Nephron progenitor cell (in vitro differentiated cells): Measurements from ENCODE around the gene ETNPPL.

ENCODE experiments used
- DNase-seq: peaks from one replicate; pipeline ENCODE4 v3.0.0; 2021
- H3K27ac Mint-ChIP-seq: 2 replicates; pipeline ENCODE4 v1.8.0; 2021; ENCODE audit warnings: mild to moderate bottlenecking, moderate library complexity, mixed read lengths
- H3K27me3 Mint-ChIP-seq: 2 replicates; pipeline ENCODE4 v1.8.0; 2021; ENCODE audit warnings: mild to moderate bottlenecking, low read depth, mixed read lengths; ENCODE audit not compliant: poor library complexity
- H3K36me3 Mint-ChIP-seq: 2 replicates; pipeline ENCODE4 v1.8.0; 2021; ENCODE audit warnings: low read depth, mixed read lengths
- H3K4me1 Mint-ChIP-seq: 2 replicates; pipeline ENCODE4 v1.8.0; 2021; ENCODE audit warnings: mixed read lengths
- H3K4me3 Mint-ChIP-seq: 2 replicates; pipeline ENCODE4 v1.8.0; 2021; ENCODE audit warnings: mild to moderate bottlenecking, moderate library complexity, mixed read lengths
- H3K9me3 Mint-ChIP-seq: 2 replicates; pipeline ENCODE4 v1.8.0; 2021; ENCODE audit warnings: mild to moderate bottlenecking, moderate library complexity, mixed read lengths
- CTCF ChIP-seq: fragments of 200-600 bp; sonication (generic); IDR thresholded peaks from 2 replicates; pipeline ENCODE4 v1.5.0; 2021; ENCODE audit warnings: antibody characterized with exemption

Gene ETNPPL

GRCh38 chr4:108786351-108786750, 23.5 kb upstream of the ETNPPL start:
- Mint-ChIP-seq H3K36me3 (no peaks in the 10 kb centered on the region), H3K4me1 (no peaks in the 10 kb centered on the region), H3K27me3 (peaks cover 18% of the 10 kb centered on the region), H3K27ac (no peak overlapping the region), H3K4me3 (no peak overlapping the region), H3K9me3 (no peaks in the 10 kb centered on the region)
- no peak for TF ChIP-seq CTCF
- DNase-seq, result no peak

- Mint-ChIP-seq H3K9me3 (no peaks in the 10 kb centered on the region), H3K36me3 (no peaks in the 10 kb centered on the region), H3K27me3 (peaks cover 13% of the 10 kb centered on the region), H3K4me1 (peaks cover 6% of the 10 kb centered on the region), H3K4me3 (no peak overlapping the region), H3K27ac (no peak overlapping the region)
- TF ChIP-seq CTCF, result no peak
- DNase-seq, result no peak
Measured at GRCh38 chr4:108783665-108784463, 21.0 kb upstream of the ETNPPL start.

GRCh38 chr4:108779958-108780357, 17.1 kb upstream of the ETNPPL start:
- H3K4me3 Mint-ChIP-seq, result no peak overlapping the region
- no peak overlapping the region for H3K27ac Mint-ChIP-seq
- H3K27me3 Mint-ChIP-seq, result peaks cover 9% of the 10 kb centered on the region
- H3K9me3 Mint-ChIP-seq, result no peaks in the 10 kb centered on the region
- no peaks in the 10 kb centered on the region for H3K36me3 Mint-ChIP-seq
- peaks cover 6% of the 10 kb centered on the region for H3K4me1 Mint-ChIP-seq
- DNase-seq, result no peak
- no peak for TF ChIP-seq CTCF

GRCh38 chr4:108777388-108777787, 14.5 kb upstream of the ETNPPL start:
- no peak overlapping the region for H3K4me3 Mint-ChIP-seq
- H3K4me1 Mint-ChIP-seq, result peaks cover 6% of the 10 kb centered on the region
- no peaks in the 10 kb centered on the region for H3K36me3 Mint-ChIP-seq
- peaks cover 13% of the 10 kb centered on the region for H3K27me3 Mint-ChIP-seq
- no peaks in the 10 kb centered on the region for H3K9me3 Mint-ChIP-seq
- DNase-seq, result no peak
- no peak for TF ChIP-seq CTCF
- H3K27ac Mint-ChIP-seq, result no peak overlapping the region

- DNase-seq, result no peak
- Mint-ChIP-seq H3K4me3 (no peak overlapping the region), H3K27ac (no peak overlapping the region), H3K36me3 (no peaks in the 10 kb centered on the region), H3K27me3 (peaks cover 17% of the 10 kb centered on the region), H3K4me1 (peaks cover 6% of the 10 kb centered on the region), H3K9me3 (no peaks in the 10 kb centered on the region)
- no peak for TF ChIP-seq CTCF
Measured at GRCh38 chr4:108775921-108776320, 13.1 kb upstream of the ETNPPL start.
